CD4-positive, CD25-positive, alpha-beta regulatory T cell (primary cell): Measurements from ENCODE around the gene SEMA4D. TPM values are rescaled to one million over a fixed set of nuclear protein-coding genes. Genes with fewer than 3 reads are reported as not detected.

ENCODE experiments used
- ATAC-seq, 2 donors: fragments of 150-1000 bp; cut with Tn5 transposase; one replicate each; pipeline ENCODE4 v1.10.0; 2021; ENCODE audit warnings: low read depth in 2 of 2, moderate number of reproducible peaks in 2 of 2, moderate library complexity in 1 of 2
- DNase-seq, 3 donors: peaks; one replicate each; pipeline versions ENCODE4 v3.0.0 to v3.0.0-alpha.2; 2012 to 2022; ENCODE audit warnings: mixed read lengths in 1 of 3
- H3K27ac ChIP-seq: one replicate; pipeline ENCODE4 v1.7.0; 2013; ENCODE audit warnings: mild to moderate bottlenecking, low read length; ENCODE audit not compliant: insufficient read depth, poor library complexity, severe bottlenecking
- H3K27me3 ChIP-seq: one replicate; pipeline ENCODE4 v1.7.0; 2013; ENCODE audit warnings: low read length; ENCODE audit not compliant: control insufficient read depth, insufficient read depth
- H3K36me3 ChIP-seq: one replicate; pipeline ENCODE4 v1.7.0; 2013; ENCODE audit warnings: mild to moderate bottlenecking, low read length, moderate library complexity; ENCODE audit not compliant: control insufficient read depth, insufficient read depth
- H3K4me1 ChIP-seq: 2 replicates; pipeline ENCODE4 v1.7.0; 2013; ENCODE audit warnings: mild to moderate bottlenecking, low read length; ENCODE audit not compliant: insufficient read depth, control insufficient read depth, poor library complexity, severe bottlenecking
- H3K4me3 ChIP-seq: one replicate; pipeline ENCODE4 v1.7.0; 2013; ENCODE audit warnings: low read depth, mild to moderate bottlenecking, low read length, moderate library complexity
- H3K9me3 ChIP-seq, 2 experiments: 1 replicate in 1 of 2; 2 replicates in 1 of 2; pipeline ENCODE4 v1.7.0; 2013; ENCODE audit warnings: low read length in 2 of 2, mild to moderate bottlenecking in 1 of 2, moderate library complexity in 1 of 2; ENCODE audit not compliant: control insufficient read depth in 2 of 2
- H3K27ac Mint-ChIP-seq, 3 donors: one replicate each; pipeline ENCODE4 v1.8.0; 2020 to 2022; ENCODE audit warnings: mild to moderate bottlenecking in 3 of 3, mixed read lengths in 3 of 3, moderate library complexity in 2 of 3
- H3K27me3 Mint-ChIP-seq: one replicate; pipeline ENCODE4 v1.8.0; 2022; ENCODE audit warnings: mild to moderate bottlenecking, mixed read lengths
- H3K36me3 Mint-ChIP-seq: one replicate; pipeline ENCODE4 v1.8.0; 2020; ENCODE audit warnings: mixed read lengths
- H3K4me1 Mint-ChIP-seq, 4 donors: one replicate each; pipeline ENCODE4 v1.8.0; 2020 to 2022; ENCODE audit warnings: mixed read lengths in 4 of 4, mild to moderate bottlenecking in 1 of 4
- H3K4me3 Mint-ChIP-seq, 4 donors: one replicate each; pipeline ENCODE4 v1.8.0; 2020 to 2022; ENCODE audit warnings: mild to moderate bottlenecking in 4 of 4, mixed read lengths in 4 of 4, moderate library complexity in 3 of 4
- H3K9me3 Mint-ChIP-seq, 7 donors: one replicate each; pipeline ENCODE4 v1.8.0; 2020 to 2022; ENCODE audit warnings: mixed read lengths in 7 of 7, mild to moderate bottlenecking in 3 of 7, moderate library complexity in 2 of 7
- polyA plus RNA-seq, 4 donors: library from polyadenylated mRNA; unstranded; fragments of 300-500 nt; fragmentation: Illumina TruSeq; gene quantifications; one replicate each; pipeline ENCODE4 v1.2.3, GENCODE V29; 2021
- total RNA-seq: library from RNA; stranded (reverse); gene quantifications from one replicate; pipeline ENCODE4 v1.2.3, GENCODE V29; 2022

The SEMA4D gene
- total and polyA plus RNA-seq, 5 donors from 2014 or later, result 67.5 to 480 (median 90.5) TPM

- Histone ChIP-seq H3K27ac (no peak overlapping the region), H3K9me3 (no peaks in the 10 kb centered on the region), H3K4me3 (no peak overlapping the region), H3K4me1 (peaks cover 14% of the 10 kb centered on the region), H3K36me3 (peaks cover 74% of the 10 kb centered on the region), H3K27me3 (no peaks in the 10 kb centered on the region)
- Mint-ChIP-seq H3K27ac (peak overlapping the region in 2 of 3 donors; percentile 38 to 48), H3K27me3 (no peaks in the 10 kb centered on the region), H3K4me1 (peaks cover 11 to 29% (median 19%) of the 10 kb centered on the region in 4 donors), H3K9me3 (no peaks in the 10 kb centered on the region), H3K36me3 (peaks cover 48% of the 10 kb centered on the region), H3K4me3 (no peak overlapping the region)
- ATAC-seq (no peak), DNase-seq (no peak)
Observed at GRCh38 chr9:89379508-89380115, 118.3 kb downstream of the SEMA4D start.

GRCh38 chr9:89379031-89379430, 118.9 kb downstream of the SEMA4D start:
- DNase-seq (no peak), ATAC-seq (no peak)
- no peaks in the 10 kb centered on the region for H3K9me3 ChIP-seq
- no peaks in the 10 kb centered on the region for H3K9me3 Mint-ChIP-seq
- H3K4me1 Mint-ChIP-seq, result peaks cover 13 to 35% (median 18%) of the 10 kb centered on the region in 4 donors
- H3K27ac ChIP-seq, result no peak overlapping the region
- H3K4me1 ChIP-seq, result peaks cover 14% of the 10 kb centered on the region
- peak overlapping the region; percentile 38 to 68 (median 52) for H3K27ac Mint-ChIP-seq
- H3K27me3 ChIP-seq, result no peaks in the 10 kb centered on the region
- H3K36me3 Mint-ChIP-seq, result peaks cover 43% of the 10 kb centered on the region
- no peak overlapping the region for H3K4me3 ChIP-seq
- H3K36me3 ChIP-seq, result peaks cover 68% of the 10 kb centered on the region
- no peaks in the 10 kb centered on the region for H3K27me3 Mint-ChIP-seq
- H3K4me3 Mint-ChIP-seq, result peak overlapping the region in 2 of 4 donors; percentile 59 to 69

DNA sequence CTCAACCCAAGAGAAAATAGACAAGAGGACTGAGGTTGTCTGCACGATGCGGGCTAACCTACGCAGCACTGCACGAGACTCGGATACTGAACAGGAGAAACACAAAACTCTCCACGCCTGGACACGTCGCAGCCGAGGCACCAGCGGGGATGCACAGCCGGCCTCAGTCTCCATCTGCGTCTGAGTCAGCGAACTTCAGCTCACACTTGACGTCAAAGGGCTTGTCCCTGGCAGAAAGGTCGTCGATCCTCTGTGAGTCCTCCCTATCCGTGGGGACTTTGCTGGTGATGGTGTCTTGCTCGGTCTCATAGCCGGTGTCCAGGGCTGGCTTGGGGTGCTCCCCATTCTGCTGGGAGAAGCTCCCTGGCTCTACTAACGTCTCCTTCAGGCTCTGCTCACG, 119.4 kb downstream of the SEMA4D start:
- Mint-ChIP-seq H3K4me1 (peaks cover 13 to 38% (median 18%) of the 10 kb centered on the region in 4 donors), H3K36me3 (peaks cover 40% of the 10 kb centered on the region), H3K27me3 (no peaks in the 10 kb centered on the region), H3K4me3 (peak overlapping the region in 1 of 4 donors; percentile 69), H3K27ac (peak overlapping the region; percentile 38 to 68 (median 52)), H3K9me3 (no peaks in the 10 kb centered on the region)
- Histone ChIP-seq H3K27ac (no peak overlapping the region), H3K9me3 (no peaks in the 10 kb centered on the region), H3K36me3 (peaks cover 63% of the 10 kb centered on the region), H3K27me3 (no peaks in the 10 kb centered on the region), H3K4me1 (peaks cover 14% of the 10 kb centered on the region), H3K4me3 (no peak overlapping the region)
- no peak for DNase-seq
- ATAC-seq, result no peak

DNA sequence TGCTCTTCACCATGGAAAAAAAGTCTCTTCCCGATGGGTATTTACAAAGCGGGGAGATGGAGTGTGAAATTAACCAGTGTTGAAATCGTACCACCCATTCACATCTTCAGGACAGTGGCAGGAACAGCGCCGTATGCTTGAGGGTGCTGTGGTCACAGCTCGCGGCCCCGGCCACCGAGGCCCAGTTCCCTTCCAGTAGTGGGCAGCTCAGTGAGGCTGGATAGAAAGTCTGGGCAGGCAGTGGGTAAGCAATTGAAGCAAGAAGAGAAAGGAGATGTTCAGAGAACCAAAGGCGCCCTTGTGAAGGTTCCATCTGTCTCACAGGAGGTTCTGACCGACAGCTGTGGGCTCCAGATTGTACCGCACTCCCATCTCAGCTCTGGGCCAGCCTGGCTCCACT, 120.5 kb downstream of the SEMA4D start:
- Mint-ChIP-seq H3K4me1 (peaks cover 13 to 48% (median 20%) of the 10 kb centered on the region in 4 donors), H3K27me3 (no peaks in the 10 kb centered on the region), H3K27ac (peak overlapping the region in 2 of 3 donors; percentile 12 to 52), H3K36me3 (peaks cover 33% of the 10 kb centered on the region), H3K9me3 (no peaks in the 10 kb centered on the region), H3K4me3 (no peak overlapping the region)
- H3K4me3 ChIP-seq, result no peak overlapping the region
- DNase-seq, result no peak
- no peak for ATAC-seq
- H3K27ac ChIP-seq, result no peak overlapping the region
- H3K4me1 ChIP-seq, result peaks cover 14% of the 10 kb centered on the region
- H3K9me3 ChIP-seq, result no peaks in the 10 kb centered on the region
- H3K36me3 ChIP-seq, result peaks cover 52% of the 10 kb centered on the region
- no peaks in the 10 kb centered on the region for H3K27me3 ChIP-seq

- no peaks in the 10 kb centered on the region for H3K9me3 Mint-ChIP-seq
- H3K27me3 ChIP-seq, result no peaks in the 10 kb centered on the region
- no peaks in the 10 kb centered on the region for H3K27me3 Mint-ChIP-seq
- peak overlapping the region in 1 of 3 donors; percentile 12 for H3K27ac Mint-ChIP-seq
- peaks cover 46% of the 10 kb centered on the region for H3K36me3 ChIP-seq
- no peak overlapping the region for H3K4me3 ChIP-seq
- H3K4me3 Mint-ChIP-seq, result peak overlapping the region in 1 of 4 donors; percentile 23
- ATAC-seq (no peak), DNase-seq (no peak)
- peaks cover 29% of the 10 kb centered on the region for H3K36me3 Mint-ChIP-seq
- peaks cover 12 to 50% (median 20%) of the 10 kb centered on the region in 4 donors for H3K4me1 Mint-ChIP-seq
- peaks cover 14% of the 10 kb centered on the region for H3K4me1 ChIP-seq
- H3K27ac ChIP-seq, result no peak overlapping the region
- no peaks in the 10 kb centered on the region for H3K9me3 ChIP-seq
Observed at GRCh38 chr9:89376741-89377351, 121.1 kb downstream of the SEMA4D start.

- no peak overlapping the region for H3K4me3 ChIP-seq
Observed at GRCh38 chr9:89376286-89376685, 121.6 kb downstream of the SEMA4D start.

GRCh38 chr9:89375191-89375760, 122.6 kb downstream of the SEMA4D start:
- peak overlapping the region; percentile 79 to 92 (median 80) for H3K27ac Mint-ChIP-seq
- peaks cover 14% of the 10 kb centered on the region for H3K4me1 ChIP-seq
- peak; percentile 60 for ATAC-seq
- peak overlapping the region; percentile 55 for H3K27ac ChIP-seq
- peaks cover 30% of the 10 kb centered on the region for H3K36me3 ChIP-seq
- H3K4me1 Mint-ChIP-seq, result peaks cover 12 to 46% (median 20%) of the 10 kb centered on the region in 4 donors
- H3K36me3 Mint-ChIP-seq, result peaks cover 22% of the 10 kb centered on the region
- H3K27me3 ChIP-seq, result no peaks in the 10 kb centered on the region
- H3K4me3 Mint-ChIP-seq, result peak overlapping the region in 3 of 4 donors; percentile 2 to 74 (median 43)
- H3K4me3 ChIP-seq, result no peak overlapping the region
- no peaks in the 10 kb centered on the region for H3K27me3 Mint-ChIP-seq
- no peaks in the 10 kb centered on the region for H3K9me3 ChIP-seq
- no peaks in the 10 kb centered on the region for H3K9me3 Mint-ChIP-seq
- peak in 2 of 3 donors; percentile 22 to 76 for DNase-seq

More at GRCh38 chr9:89376286-89376685, 121.6 kb downstream of the SEMA4D start:
- DNase-seq (no peak), ATAC-seq (no peak)
- Mint-ChIP-seq H3K27ac (peak overlapping the region in 2 of 3 donors; percentile 79 to 80), H3K9me3 (no peaks in the 10 kb centered on the region), H3K27me3 (no peaks in the 10 kb centered on the region), H3K4me3 (peak overlapping the region in 2 of 4 donors; percentile 2 to 23), H3K4me1 (peaks cover 12 to 48% (median 20%) of the 10 kb centered on the region in 4 donors), H3K36me3 (peaks cover 25% of the 10 kb centered on the region)
- Histone ChIP-seq H3K4me1 (peaks cover 14% of the 10 kb centered on the region), H3K27ac (no peak overlapping the region), H3K27me3 (no peaks in the 10 kb centered on the region), H3K9me3 (no peaks in the 10 kb centered on the region), H3K36me3 (peaks cover 40% of the 10 kb centered on the region)
